IgD-negative memory B cell (primary cell): ENCODE results near the gene ZNF766. TPM values are rescaled to one million over a fixed set of nuclear protein-coding genes. Genes with fewer than 3 reads are reported as not detected.

Source experiments
- H3K27ac Mint-ChIP-seq, 3 donors: one replicate each; pipeline ENCODE4 v1.8.0; 2020 to 2022; ENCODE audit warnings: mild to moderate bottlenecking in 3 of 3, mixed read lengths in 3 of 3, moderate library complexity in 1 of 3
- H3K27me3 Mint-ChIP-seq: one replicate; pipeline ENCODE4 v1.8.0; 2021; ENCODE audit warnings: mixed read lengths
- H3K36me3 Mint-ChIP-seq: one replicate; pipeline ENCODE4 v1.8.0; 2020; ENCODE audit warnings: mild to moderate bottlenecking, mixed read lengths
- H3K4me1 Mint-ChIP-seq, 3 donors: one replicate each; pipeline ENCODE4 v1.8.0; 2020 to 2022; ENCODE audit warnings: mixed read lengths in 3 of 3, mild to moderate bottlenecking in 1 of 3
- H3K4me3 Mint-ChIP-seq, 4 donors: one replicate each; pipeline ENCODE4 v1.8.0; 2020 to 2022; ENCODE audit warnings: mild to moderate bottlenecking in 4 of 4, mixed read lengths in 4 of 4, moderate library complexity in 3 of 4
- H3K9me3 Mint-ChIP-seq, 3 donors: one replicate each; pipeline ENCODE4 v1.8.0; 2020 to 2021; ENCODE audit warnings: mixed read lengths in 3 of 3, mild to moderate bottlenecking in 1 of 3
- polyA plus RNA-seq: library from polyadenylated mRNA; unstranded; fragments of 300-500 nt; fragmentation: Illumina TruSeq; gene quantifications from one replicate; pipeline ENCODE4 v1.2.3, GENCODE V29; 2021

Gene ZNF766
- polyA plus RNA-seq = 54.8 TPM

GRCh38 chr19:52269338-52270261 lies at the start of gene ZNF766:
ZNF766 (plus strand) TSS chr19:52269587; CDS start chr19:52269614, 27 bp downstream.
- Mint-ChIP-seq H3K4me1 (peaks cover 21 to 36% (median 31%) of the 10 kb centered on the region in 3 donors), H3K9me3 (peaks cover 2 to 10% (median 5%) of the 10 kb centered on the region in 3 donors)

GRCh38 chr19:52219611-52220010 lies 49.8 kb upstream of the ZNF766 start:
- Mint-ChIP-seq H3K27me3 (no peaks in the 10 kb centered on the region), H3K4me1 (peaks cover 0 to 2% (median 0%) of the 10 kb centered on the region in 3 donors), H3K27ac (no peak overlapping the region), H3K36me3 (peaks cover 6% of the 10 kb centered on the region), H3K9me3 (no peaks in the 10 kb centered on the region), H3K4me3 (no peak overlapping the region)

More at GRCh38 chr19:52269338-52270261, at the start of gene ZNF766:
- H3K36me3 Mint-ChIP-seq = peaks cover 17% of the 10 kb centered on the region
- H3K27me3 Mint-ChIP-seq = peaks cover 1% of the 10 kb centered on the region
- H3K27ac Mint-ChIP-seq = peak within 1 kb of the TSS; percentile 88 to 99 (median 97)
- peak within 1 kb of the TSS; percentile 92 to 99 (median 95) for H3K4me3 Mint-ChIP-seq

DNA sequence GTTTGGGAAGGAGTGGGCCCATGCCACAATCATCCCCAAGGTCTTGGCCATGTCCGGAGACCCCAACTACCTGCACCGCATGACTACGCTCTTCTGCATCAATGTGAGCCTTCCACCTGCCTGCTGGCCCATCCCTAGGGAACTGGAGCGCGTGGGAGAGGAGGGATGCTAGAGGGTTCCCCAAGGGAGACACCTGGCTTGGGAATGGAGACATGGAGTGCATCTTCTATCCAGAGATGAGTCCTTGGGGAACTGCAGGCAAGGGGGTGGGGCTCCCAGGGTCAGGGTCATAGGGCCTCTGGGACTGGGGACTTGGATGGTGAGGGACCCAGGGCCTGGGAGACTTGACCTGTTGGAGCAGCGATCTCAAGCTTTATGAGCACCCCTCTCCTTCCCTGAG lies 48.4 kb upstream of the ZNF766 start:
- Mint-ChIP-seq H3K36me3 (peaks cover 10% of the 10 kb centered on the region), H3K9me3 (no peaks in the 10 kb centered on the region), H3K4me3 (peak overlapping the region in 1 of 4 donors; percentile 58), H3K27ac (no peak overlapping the region), H3K4me1 (peaks cover 0 to 2% (median 0%) of the 10 kb centered on the region in 3 donors), H3K27me3 (no peaks in the 10 kb centered on the region)

GRCh38 chr19:52221831-52222375 lies 47.5 kb upstream of the ZNF766 start:
- H3K36me3 Mint-ChIP-seq = peaks cover 10% of the 10 kb centered on the region
- no peak overlapping the region for H3K4me3 Mint-ChIP-seq
- H3K27ac Mint-ChIP-seq = no peak overlapping the region
- no peaks in the 10 kb centered on the region for H3K9me3 Mint-ChIP-seq
- H3K4me1 Mint-ChIP-seq = peaks cover 0 to 2% (median 0%) of the 10 kb centered on the region in 3 donors
- H3K27me3 Mint-ChIP-seq = no peaks in the 10 kb centered on the region

DNA sequence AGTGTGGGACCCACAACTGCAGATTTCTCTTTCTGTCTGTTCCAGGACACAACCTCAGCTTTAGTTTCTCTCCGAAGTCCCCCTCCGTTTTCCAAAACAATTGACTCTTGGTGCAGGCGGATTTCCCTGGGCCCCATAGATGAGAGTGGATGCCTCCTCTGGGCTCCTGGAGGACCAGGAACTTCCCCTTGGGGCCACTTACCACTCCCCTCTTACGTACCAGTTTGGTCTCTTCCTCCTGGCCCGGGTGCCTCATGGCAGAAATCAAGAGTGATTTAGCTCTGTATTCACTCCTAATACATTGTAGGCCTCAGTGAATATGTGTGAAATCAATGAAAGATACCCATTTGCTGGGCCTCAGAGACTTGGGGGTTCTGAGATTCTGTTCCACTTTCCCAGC lies 45.2 kb upstream of the ZNF766 start:
- peaks cover 3% of the 10 kb centered on the region for H3K36me3 Mint-ChIP-seq
- H3K9me3 Mint-ChIP-seq = no peaks in the 10 kb centered on the region
- peak overlapping the region in 1 of 3 donors; percentile 31 for H3K27ac Mint-ChIP-seq
- H3K27me3 Mint-ChIP-seq = no peaks in the 10 kb centered on the region
- peaks cover 0 to 2% (median 0%) of the 10 kb centered on the region in 3 donors for H3K4me1 Mint-ChIP-seq
- no peak overlapping the region for H3K4me3 Mint-ChIP-seq

DNA sequence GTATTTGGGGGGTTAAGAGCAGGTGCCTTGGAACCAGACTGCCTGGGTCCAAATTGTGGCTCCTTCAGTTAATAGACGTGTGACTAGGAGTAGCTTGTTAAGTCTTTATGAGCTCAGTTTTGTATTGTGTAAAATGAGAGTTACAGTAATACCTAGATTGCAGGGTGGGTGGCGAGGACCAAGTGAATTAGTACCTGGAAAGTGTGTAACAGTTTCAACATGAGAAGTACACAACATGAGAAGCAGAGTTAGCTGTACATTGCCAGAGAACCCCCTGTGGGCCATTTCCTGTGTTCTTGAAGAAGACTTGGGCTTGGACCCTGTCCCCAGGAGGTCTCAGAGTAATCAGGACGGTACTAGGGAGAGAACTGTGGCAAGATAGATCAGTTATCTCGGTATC lies 42.7 kb upstream of the ZNF766 start:
- no peaks in the 10 kb centered on the region for H3K9me3 Mint-ChIP-seq
- H3K4me1 Mint-ChIP-seq = no peaks in the 10 kb centered on the region
- no peaks in the 10 kb centered on the region for H3K27me3 Mint-ChIP-seq
- no peak overlapping the region for H3K4me3 Mint-ChIP-seq
- H3K36me3 Mint-ChIP-seq = peaks cover 3% of the 10 kb centered on the region
- peak overlapping the region in 1 of 3 donors; percentile 96 for H3K27ac Mint-ChIP-seq

- H3K36me3 Mint-ChIP-seq = peaks cover 6% of the 10 kb centered on the region
- H3K4me1 Mint-ChIP-seq = no peaks in the 10 kb centered on the region
- no peaks in the 10 kb centered on the region for H3K27me3 Mint-ChIP-seq
- H3K27ac Mint-ChIP-seq = peak overlapping the region in 2 of 3 donors; percentile 19 to 96
- no peak overlapping the region for H3K4me3 Mint-ChIP-seq
- no peaks in the 10 kb centered on the region for H3K9me3 Mint-ChIP-seq
Observed at GRCh38 chr19:52227196-52227940, 42.0 kb upstream of the ZNF766 start.

DNA sequence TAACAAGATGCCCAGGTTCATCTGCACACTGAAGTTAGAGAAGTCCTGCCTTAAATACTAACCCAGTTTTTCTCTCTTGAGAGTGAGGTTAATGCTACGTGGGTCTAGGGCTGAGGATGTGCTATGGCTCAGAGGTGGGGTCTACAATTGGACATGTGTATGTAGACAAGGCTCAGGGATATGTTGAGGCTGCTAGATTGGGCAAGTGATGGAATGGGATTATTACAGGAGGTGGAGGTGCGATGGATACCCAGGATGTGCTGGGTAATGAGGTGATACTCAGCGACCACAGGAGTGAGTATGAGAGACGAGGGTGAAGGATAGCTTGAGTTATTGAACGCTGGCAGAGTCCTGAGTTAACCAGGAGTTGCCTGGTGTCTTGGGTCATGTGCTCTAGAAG lies 41.4 kb upstream of the ZNF766 start:
- Mint-ChIP-seq H3K4me1 (no peaks in the 10 kb centered on the region), H3K27me3 (no peaks in the 10 kb centered on the region), H3K4me3 (no peak overlapping the region), H3K36me3 (peaks cover 6% of the 10 kb centered on the region), H3K9me3 (no peaks in the 10 kb centered on the region), H3K27ac (peak overlapping the region; percentile 19 to 65 (median 61))

DNA sequence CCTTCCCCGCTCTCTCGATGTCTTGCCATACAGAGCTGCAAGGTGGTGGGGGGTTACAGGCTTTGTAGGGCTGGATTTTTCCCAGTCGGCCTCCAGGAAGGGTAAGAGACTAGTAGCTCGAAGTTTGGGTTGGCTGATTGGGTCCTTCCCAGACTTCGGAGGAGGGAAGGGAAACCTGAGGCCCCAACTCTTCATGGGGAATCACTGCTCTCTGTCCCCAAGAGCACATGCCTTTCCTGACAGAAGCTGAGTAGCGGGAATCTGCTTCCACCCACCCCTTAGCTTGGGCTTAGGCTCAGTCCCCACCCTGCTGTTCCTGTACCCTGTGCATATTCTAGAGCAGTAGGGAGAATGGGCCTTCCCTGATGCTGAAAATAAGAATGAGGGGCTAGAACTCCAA lies 39.9 kb upstream of the ZNF766 start:
- Mint-ChIP-seq H3K4me3 (no peak overlapping the region), H3K27ac (peak overlapping the region in 1 of 3 donors; percentile 50), H3K9me3 (no peaks in the 10 kb centered on the region), H3K4me1 (no peaks in the 10 kb centered on the region), H3K27me3 (no peaks in the 10 kb centered on the region), H3K36me3 (peaks cover 6% of the 10 kb centered on the region)

DNA sequence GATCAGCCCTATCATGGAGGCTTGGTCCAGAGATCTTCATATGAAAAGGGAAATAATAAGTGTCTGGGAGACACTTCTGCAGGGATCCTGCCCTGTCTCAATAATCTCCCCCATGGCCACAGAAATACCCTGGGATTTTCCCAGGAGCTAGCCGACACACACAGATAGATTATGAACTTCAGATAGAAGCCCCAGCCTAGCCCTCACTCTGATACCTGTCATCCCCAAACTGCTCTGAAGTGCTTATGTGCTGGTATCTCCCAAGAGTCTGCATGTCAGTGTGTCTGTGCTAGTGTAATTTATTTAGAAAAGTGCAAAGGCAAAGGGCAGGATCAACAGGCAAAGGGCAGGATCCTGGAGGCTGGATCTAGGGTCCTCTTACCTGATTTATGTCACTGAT lies 38.7 kb upstream of the ZNF766 start:
- Mint-ChIP-seq H3K27me3 (no peaks in the 10 kb centered on the region), H3K9me3 (no peaks in the 10 kb centered on the region), H3K27ac (peak overlapping the region; percentile 4 to 75 (median 55)), H3K36me3 (peaks cover 2% of the 10 kb centered on the region), H3K4me1 (peaks cover 0 to 3% (median 0%) of the 10 kb centered on the region in 3 donors), H3K4me3 (no peak overlapping the region)

GRCh38 chr19:52231154-52231910 lies 38.1 kb upstream of the ZNF766 start:
- H3K27me3 Mint-ChIP-seq = no peaks in the 10 kb centered on the region

DNA sequence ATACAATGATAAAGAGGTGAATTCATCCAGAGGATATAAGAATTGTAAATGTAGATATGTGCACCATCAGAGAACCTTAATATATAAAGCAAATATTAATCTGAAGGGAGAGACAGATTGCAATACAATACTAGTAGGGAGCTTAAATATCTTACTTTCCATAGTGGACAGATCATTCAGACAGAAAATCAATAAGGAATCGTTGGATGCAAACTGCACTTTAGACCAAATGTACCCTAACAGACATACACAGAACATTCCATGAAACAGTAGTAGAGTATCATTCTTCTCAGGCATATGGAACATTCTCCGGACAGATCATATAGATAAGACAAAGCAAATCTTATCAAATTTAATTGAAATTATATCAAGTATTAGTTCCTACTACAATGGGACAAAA lies 35.0 kb upstream of the ZNF766 start:
- H3K27ac Mint-ChIP-seq = no peak overlapping the region
- no peak overlapping the region for H3K4me3 Mint-ChIP-seq
- H3K27me3 Mint-ChIP-seq = no peaks in the 10 kb centered on the region
- peaks cover 0 to 4% (median 3%) of the 10 kb centered on the region in 3 donors for H3K4me1 Mint-ChIP-seq
- H3K9me3 Mint-ChIP-seq = no peaks in the 10 kb centered on the region
- peaks cover 2% of the 10 kb centered on the region for H3K36me3 Mint-ChIP-seq

More at GRCh38 chr19:52231154-52231910, 38.1 kb upstream of the ZNF766 start:
- peak overlapping the region; percentile 4 to 55 (median 15) for H3K27ac Mint-ChIP-seq
- peaks cover 2% of the 10 kb centered on the region for H3K36me3 Mint-ChIP-seq
- no peak overlapping the region for H3K4me3 Mint-ChIP-seq
- no peaks in the 10 kb centered on the region for H3K9me3 Mint-ChIP-seq
- H3K4me1 Mint-ChIP-seq = peaks cover 0 to 3% (median 0%) of the 10 kb centered on the region in 3 donors

DNA sequence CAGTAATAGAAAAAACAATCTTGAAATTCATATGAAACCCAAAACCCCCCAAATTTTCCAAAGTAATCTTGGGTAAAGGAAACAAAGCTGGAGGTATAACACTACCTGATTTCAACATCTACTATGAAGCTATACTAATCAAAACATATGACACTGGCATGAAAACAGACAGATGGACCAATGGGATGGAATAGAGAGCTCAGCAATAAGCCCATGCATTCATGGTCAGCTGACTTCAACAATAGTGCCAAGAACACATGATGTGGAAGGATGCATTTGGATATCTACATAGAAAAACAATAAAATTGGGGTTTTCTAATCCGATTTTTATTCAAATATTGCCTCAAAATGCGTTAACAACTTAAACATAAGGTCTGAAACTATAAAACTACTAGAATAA lies 32.2 kb upstream of the ZNF766 start:
- Mint-ChIP-seq H3K27me3 (no peaks in the 10 kb centered on the region), H3K9me3 (no peaks in the 10 kb centered on the region), H3K4me1 (peaks cover 0 to 4% (median 3%) of the 10 kb centered on the region in 3 donors), H3K36me3 (no peaks in the 10 kb centered on the region), H3K27ac (peak overlapping the region in 1 of 3 donors; percentile 8), H3K4me3 (no peak overlapping the region)

GRCh38 chr19:52237771-52238400 lies 31.5 kb upstream of the ZNF766 start:
- H3K27ac Mint-ChIP-seq = peak overlapping the region in 1 of 3 donors; percentile 8
- no peaks in the 10 kb centered on the region for H3K9me3 Mint-ChIP-seq
- H3K4me3 Mint-ChIP-seq = no peak overlapping the region
- H3K27me3 Mint-ChIP-seq = no peaks in the 10 kb centered on the region
- H3K4me1 Mint-ChIP-seq = peaks cover 0 to 4% (median 3%) of the 10 kb centered on the region in 3 donors
- no peaks in the 10 kb centered on the region for H3K36me3 Mint-ChIP-seq
